Measurements from ENCODE around the gene THAP10. TPM values are rescaled to one million over a fixed set of nuclear protein-coding genes. Genes with fewer than 3 reads are reported as not detected.
"Not testable (repeated sequence)": the region's sequence is repeated elsewhere in the genome, so short reads cannot be mapped to it uniquely, and the experiment has no call there.

THAP10 gene
- total RNA-seq, 2 experiments from 2014 or later, result not detected

DNA sequence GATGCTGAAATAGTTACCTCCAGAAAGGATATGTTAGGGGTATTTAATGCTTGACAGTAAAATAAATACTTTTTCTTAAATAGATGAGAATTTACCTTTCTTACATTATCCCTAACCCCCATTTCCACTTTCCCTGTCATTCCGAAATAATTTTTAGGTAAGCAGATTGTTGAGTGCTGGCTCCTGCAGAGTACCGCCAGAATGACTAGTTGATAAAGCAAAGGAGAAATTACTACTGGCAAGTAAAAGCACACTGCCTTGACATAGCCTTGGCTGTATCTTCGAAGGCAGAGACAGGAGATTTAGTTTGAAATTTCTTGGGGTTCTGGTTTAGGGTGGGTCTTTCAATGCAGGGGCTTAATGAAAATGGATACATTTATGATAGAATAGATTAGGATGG lies 41.2 kb upstream of the THAP10 start:
- Mint-ChIP-seq H3K4me3 (no peak overlapping the region), H3K36me3 (ENCODE audit: low read depth) (no peaks in the 10 kb centered on the region), H3K4me1 (ENCODE audit: low read depth) (no peaks in the 10 kb centered on the region), H3K27ac (no peak overlapping the region), H3K9me3 (no peaks in the 10 kb centered on the region), H3K27me3 (peaks cover 59% of the 10 kb centered on the region)
- Histone ChIP-seq H3K4me1 (ENCODE audit: insufficient read depth, low read length) (no peaks in the 10 kb centered on the region), H3K9me3 (ENCODE audit: control insufficient read depth in 1 of 2, insufficient read depth in 1 of 2, low read length in 2 of 2) (no peaks in the 10 kb centered on the region), H3K27me3 (ENCODE audit: control insufficient read depth in 1 of 2, insufficient read depth in 2 of 2, low read length in 2 of 2) (peaks cover 0 to 4% of the 10 kb centered on the region in 2 experiments), H3K36me3 (ENCODE audit: insufficient read depth, low read length) (no peaks in the 10 kb centered on the region), H3K4me3 (ENCODE audit: low read length) (no peak overlapping the region), H3K27ac (ENCODE audit: low read depth in 1 of 2, low read length in 2 of 2) (no peak overlapping the region)
- intact Hi-C loops (cut with DNase I, micrococcal nuclease), result no loop called here
- ATAC-seq (ENCODE audit: poor library complexity), result no peak
- ChIA-PET POLR2A (no interaction called here), CTCF (no interaction called here)
- DNase-seq, result no peak
- TF ChIP-seq, protein P1, sequence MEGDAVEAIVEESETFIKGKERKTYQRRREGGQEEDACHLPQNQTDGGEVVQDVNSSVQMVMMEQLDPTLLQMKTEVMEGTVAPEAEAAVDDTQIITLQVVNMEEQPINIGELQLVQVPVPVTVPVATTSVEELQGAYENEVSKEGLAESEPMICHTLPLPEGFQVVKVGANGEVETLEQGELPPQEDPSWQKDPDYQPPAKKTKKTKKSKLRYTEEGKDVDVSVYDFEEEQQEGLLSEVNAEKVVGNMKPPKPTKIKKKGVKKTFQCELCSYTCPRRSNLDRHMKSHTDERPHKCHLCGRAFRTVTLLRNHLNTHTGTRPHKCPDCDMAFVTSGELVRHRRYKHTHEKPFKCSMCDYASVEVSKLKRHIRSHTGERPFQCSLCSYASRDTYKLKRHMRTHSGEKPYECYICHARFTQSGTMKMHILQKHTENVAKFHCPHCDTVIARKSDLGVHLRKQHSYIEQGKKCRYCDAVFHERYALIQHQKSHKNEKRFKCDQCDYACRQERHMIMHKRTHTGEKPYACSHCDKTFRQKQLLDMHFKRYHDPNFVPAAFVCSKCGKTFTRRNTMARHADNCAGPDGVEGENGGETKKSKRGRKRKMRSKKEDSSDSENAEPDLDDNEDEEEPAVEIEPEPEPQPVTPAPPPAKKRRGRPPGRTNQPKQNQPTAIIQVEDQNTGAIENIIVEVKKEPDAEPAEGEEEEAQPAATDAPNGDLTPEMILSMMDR (IDR thresholded peaks at IDR 0.05), result no peak

DNA sequence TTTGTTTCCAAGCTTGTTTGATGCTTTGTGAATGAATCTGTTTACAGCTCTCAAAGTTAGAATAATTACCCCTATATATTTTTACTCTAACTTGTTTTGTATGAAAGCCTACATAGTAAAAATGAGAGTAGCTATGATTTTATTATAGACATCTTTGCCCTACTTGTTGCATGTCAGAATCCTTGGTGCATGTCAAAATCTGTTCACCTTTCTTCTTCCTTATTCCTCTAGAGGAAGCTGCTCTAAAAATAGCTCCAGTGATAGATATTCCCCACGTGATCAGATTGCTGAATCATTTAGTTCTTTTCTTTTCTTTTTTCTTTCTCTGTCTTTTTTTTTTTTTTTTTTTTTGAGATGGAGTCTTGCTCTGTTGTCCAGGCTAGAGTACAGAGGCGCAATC lies 40.2 kb upstream of the THAP10 start:
- H3K27me3 ChIP-seq (ENCODE audit: control insufficient read depth in 1 of 2, insufficient read depth in 2 of 2, low read length in 2 of 2), result peaks cover 0 to 4% of the 10 kb centered on the region in 2 experiments
- Mint-ChIP-seq H3K9me3 (no peaks in the 10 kb centered on the region), H3K36me3 (ENCODE audit: low read depth) (no peaks in the 10 kb centered on the region), H3K4me1 (ENCODE audit: low read depth) (no peaks in the 10 kb centered on the region), H3K4me3 (no peak overlapping the region), H3K27me3 (peaks cover 64% of the 10 kb centered on the region), H3K27ac (no peak overlapping the region)
- no peaks in the 10 kb centered on the region for H3K4me1 ChIP-seq (ENCODE audit: insufficient read depth, low read length)
- ChIA-PET POLR2A (interaction anchor here (0.6 kb wide), 1 partner anchor 26 kb away, joined by 3 read pairs; no protein-coding TSS in a partner anchor), CTCF (interaction anchor here (1.2 kb wide), 1 partner anchor 35 kb away, joined by 3 read pairs; no protein-coding TSS in a partner anchor)
- intact Hi-C loops (cut with DNase I, micrococcal nuclease), result no loop called here
- H3K27ac ChIP-seq (ENCODE audit: low read depth in 1 of 2, low read length in 2 of 2), result no peak overlapping the region
- no peaks in the 10 kb centered on the region for H3K36me3 ChIP-seq (ENCODE audit: insufficient read depth, low read length)
- ATAC-seq (ENCODE audit: poor library complexity), result no peak
- TF ChIP-seq, protein P1 (IDR thresholded peaks at IDR 0.05), result no peak
- H3K9me3 ChIP-seq (ENCODE audit: control insufficient read depth in 1 of 2, insufficient read depth in 1 of 2, low read length in 2 of 2), result no peaks in the 10 kb centered on the region
- H3K4me3 ChIP-seq (ENCODE audit: low read length), result no peak overlapping the region
- no peak for DNase-seq

DNA sequence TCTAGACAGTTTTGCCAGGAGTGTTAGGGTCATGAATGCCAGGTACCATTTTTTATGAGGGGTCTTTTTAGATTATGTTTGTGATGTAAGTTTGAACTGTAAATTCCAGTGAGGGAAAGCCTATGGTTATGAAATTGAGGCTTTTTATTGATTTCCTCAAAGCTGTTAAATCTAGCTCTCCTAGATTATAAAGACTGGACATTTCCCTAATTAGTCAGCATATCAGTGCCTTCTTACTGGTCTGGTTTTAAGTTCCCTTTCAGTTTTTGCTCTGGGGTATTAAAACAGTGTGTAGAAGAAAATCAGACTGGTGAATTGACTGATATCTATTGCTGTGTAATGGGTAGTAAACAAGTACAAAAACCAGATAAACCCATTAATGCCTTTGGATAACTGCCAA lies 39.6 kb upstream of the THAP10 start:
- Histone ChIP-seq H3K27ac (ENCODE audit: low read depth in 1 of 2, low read length in 2 of 2) (no peak overlapping the region), H3K27me3 (ENCODE audit: control insufficient read depth in 1 of 2, insufficient read depth in 2 of 2, low read length in 2 of 2) (peaks cover 0 to 4% of the 10 kb centered on the region in 2 experiments), H3K36me3 (ENCODE audit: insufficient read depth, low read length) (no peaks in the 10 kb centered on the region), H3K4me3 (ENCODE audit: low read length) (no peak overlapping the region), H3K9me3 (ENCODE audit: control insufficient read depth in 1 of 2, insufficient read depth in 1 of 2, low read length in 2 of 2) (no peaks in the 10 kb centered on the region), H3K4me1 (ENCODE audit: insufficient read depth, low read length) (no peaks in the 10 kb centered on the region)
- H3K36me3 Mint-ChIP-seq (ENCODE audit: low read depth), result no peaks in the 10 kb centered on the region
- H3K4me1 Mint-ChIP-seq (ENCODE audit: low read depth), result no peaks in the 10 kb centered on the region
- H3K4me3 Mint-ChIP-seq, result no peak overlapping the region
- intact Hi-C loops (cut with DNase I, micrococcal nuclease), result no loop called here
- DNase-seq, result no peak
- TF ChIP-seq, protein P1 (IDR thresholded peaks at IDR 0.05), result no peak
- no peak overlapping the region for H3K27ac Mint-ChIP-seq
- H3K27me3 Mint-ChIP-seq, result peaks cover 67% of the 10 kb centered on the region
- ChIA-PET CTCF (interaction anchor here (1.2 kb wide), 1 partner anchor 36 kb away, joined by 3 read pairs; no protein-coding TSS in a partner anchor), POLR2A (interaction anchor here (0.6 kb wide), 1 partner anchor 26 kb away, joined by 3 read pairs; no protein-coding TSS in a partner anchor)
- H3K9me3 Mint-ChIP-seq, result no peaks in the 10 kb centered on the region
- ATAC-seq (ENCODE audit: poor library complexity), result no peak

DNA sequence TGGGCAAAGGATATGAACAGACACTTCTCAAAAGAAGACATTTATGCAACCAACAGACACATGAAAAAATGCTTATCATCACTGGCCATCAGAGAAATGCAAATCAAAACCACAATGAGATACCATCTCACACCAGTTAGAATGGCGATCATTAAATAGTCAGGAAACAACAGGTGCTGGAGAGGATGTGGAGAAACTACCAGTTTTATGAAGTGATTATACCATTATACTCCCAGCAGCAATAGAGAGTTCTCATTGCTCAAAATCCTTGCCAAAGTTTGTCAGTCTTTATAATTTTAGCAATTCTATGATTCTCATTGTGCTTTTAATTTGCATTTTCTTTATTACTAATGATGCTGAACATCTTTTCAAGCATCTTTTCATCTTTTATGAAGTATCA lies 34.7 kb upstream of the THAP10 start:
- H3K27me3 Mint-ChIP-seq, result peaks cover 65% of the 10 kb centered on the region

More for the DNA sequence above, 34.7 kb upstream of the THAP10 start:
- H3K27ac Mint-ChIP-seq; H3K4me1 Mint-ChIP-seq (ENCODE audit: low read depth); POLR2A ChIA-PET; H3K36me3 Mint-ChIP-seq (ENCODE audit: low read depth); H3K9me3 ChIP-seq (ENCODE audit: control insufficient read depth in 1 of 2, insufficient read depth in 1 of 2, low read length in 2 of 2); H3K4me1 ChIP-seq (ENCODE audit: insufficient read depth, low read length); H3K27ac ChIP-seq (ENCODE audit: low read depth in 1 of 2, low read length in 2 of 2); ATAC-seq (ENCODE audit: poor library complexity); H3K27me3 ChIP-seq (ENCODE audit: control insufficient read depth in 1 of 2, insufficient read depth in 2 of 2, low read length in 2 of 2); H3K36me3 ChIP-seq (ENCODE audit: insufficient read depth, low read length); H3K4me3 ChIP-seq (ENCODE audit: low read length); H3K4me3 Mint-ChIP-seq; intact Hi-C loops (cut with DNase I, micrococcal nuclease); CTCF ChIA-PET; H3K9me3 Mint-ChIP-seq; DNase-seq: not testable (repeated sequence)
